NB4 (cell line): Measurements from ENCODE around the gene DIPK1C.

ENCODE experiments used
- DNase-seq: peaks from one replicate; pipeline ENCODE4 v3.0.0; 2010; ENCODE audit warnings: low read depth
- H3K4me3 ChIP-seq: one replicate; pipeline ENCODE4 v1.5.1; 2011; ENCODE audit warnings: mild to moderate bottlenecking, low read depth, low read length, moderate library complexity
- MYC ChIP-seq: IDR thresholded peaks from 2 replicates; pipeline ENCODE4 v1.6.1; 2011; ENCODE audit warnings: low read depth, low read length
- POLR2A ChIP-seq: IDR thresholded peaks from 2 replicates; pipeline ENCODE4 v1.6.1; 2011; ENCODE audit warnings: mild to moderate bottlenecking; ENCODE audit not compliant: insufficient read length; ENCODE audit errors: extremely low read depth
- TF ChIP-seq, protein P1 (sequence below): IDR thresholded peaks from 2 replicates; pipeline ENCODE4 v1.6.1; 2011; ENCODE audit warnings: low read depth, low read length
- TF ChIP-seq, protein P2 (sequence below): IDR thresholded peaks from one replicate; pipeline ENCODE4 v1.5.1; 2012; ENCODE audit warnings: low read depth, low read length

DIPK1C gene

DNA sequence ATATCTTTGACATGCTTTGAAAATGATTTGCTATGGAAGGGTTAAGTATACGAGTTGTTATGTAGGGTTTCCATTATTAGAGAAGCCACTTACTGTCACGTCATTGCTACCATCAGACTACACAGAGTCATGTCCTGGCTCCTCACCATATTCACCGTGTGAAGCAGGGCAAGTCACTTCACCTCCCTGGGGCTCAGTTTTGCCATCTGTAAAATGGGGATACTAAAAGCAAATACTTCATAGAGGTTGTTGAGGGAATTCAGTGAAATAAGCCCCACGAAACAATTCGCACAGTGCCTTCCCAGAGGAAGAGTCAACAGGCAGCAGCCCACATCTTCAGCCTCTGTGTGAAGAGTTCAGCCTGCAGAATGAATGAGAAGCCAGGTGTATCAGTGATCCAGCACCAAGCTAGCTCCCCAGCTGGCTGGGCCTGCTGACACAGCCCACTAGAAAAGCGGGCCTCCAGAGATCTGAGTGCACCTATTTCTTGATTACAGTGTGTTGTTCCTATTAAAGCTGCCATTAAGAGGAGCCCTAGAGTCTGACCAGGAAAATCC lies 3.4 kb downstream of the DIPK1C start:
- DNase-seq, result no peak
- no peak overlapping the region for H3K4me3 ChIP-seq
- TF ChIP-seq, protein P1, sequence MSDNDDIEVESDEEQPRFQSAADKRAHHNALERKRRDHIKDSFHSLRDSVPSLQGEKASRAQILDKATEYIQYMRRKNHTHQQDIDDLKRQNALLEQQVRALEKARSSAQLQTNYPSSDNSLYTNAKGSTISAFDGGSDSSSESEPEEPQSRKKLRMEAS, result no peak
- TF ChIP-seq, protein P2, sequence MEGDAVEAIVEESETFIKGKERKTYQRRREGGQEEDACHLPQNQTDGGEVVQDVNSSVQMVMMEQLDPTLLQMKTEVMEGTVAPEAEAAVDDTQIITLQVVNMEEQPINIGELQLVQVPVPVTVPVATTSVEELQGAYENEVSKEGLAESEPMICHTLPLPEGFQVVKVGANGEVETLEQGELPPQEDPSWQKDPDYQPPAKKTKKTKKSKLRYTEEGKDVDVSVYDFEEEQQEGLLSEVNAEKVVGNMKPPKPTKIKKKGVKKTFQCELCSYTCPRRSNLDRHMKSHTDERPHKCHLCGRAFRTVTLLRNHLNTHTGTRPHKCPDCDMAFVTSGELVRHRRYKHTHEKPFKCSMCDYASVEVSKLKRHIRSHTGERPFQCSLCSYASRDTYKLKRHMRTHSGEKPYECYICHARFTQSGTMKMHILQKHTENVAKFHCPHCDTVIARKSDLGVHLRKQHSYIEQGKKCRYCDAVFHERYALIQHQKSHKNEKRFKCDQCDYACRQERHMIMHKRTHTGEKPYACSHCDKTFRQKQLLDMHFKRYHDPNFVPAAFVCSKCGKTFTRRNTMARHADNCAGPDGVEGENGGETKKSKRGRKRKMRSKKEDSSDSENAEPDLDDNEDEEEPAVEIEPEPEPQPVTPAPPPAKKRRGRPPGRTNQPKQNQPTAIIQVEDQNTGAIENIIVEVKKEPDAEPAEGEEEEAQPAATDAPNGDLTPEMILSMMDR, result no peak
- TF ChIP-seq MYC, result no peak
- TF ChIP-seq POLR2A, result no peak

DNA sequence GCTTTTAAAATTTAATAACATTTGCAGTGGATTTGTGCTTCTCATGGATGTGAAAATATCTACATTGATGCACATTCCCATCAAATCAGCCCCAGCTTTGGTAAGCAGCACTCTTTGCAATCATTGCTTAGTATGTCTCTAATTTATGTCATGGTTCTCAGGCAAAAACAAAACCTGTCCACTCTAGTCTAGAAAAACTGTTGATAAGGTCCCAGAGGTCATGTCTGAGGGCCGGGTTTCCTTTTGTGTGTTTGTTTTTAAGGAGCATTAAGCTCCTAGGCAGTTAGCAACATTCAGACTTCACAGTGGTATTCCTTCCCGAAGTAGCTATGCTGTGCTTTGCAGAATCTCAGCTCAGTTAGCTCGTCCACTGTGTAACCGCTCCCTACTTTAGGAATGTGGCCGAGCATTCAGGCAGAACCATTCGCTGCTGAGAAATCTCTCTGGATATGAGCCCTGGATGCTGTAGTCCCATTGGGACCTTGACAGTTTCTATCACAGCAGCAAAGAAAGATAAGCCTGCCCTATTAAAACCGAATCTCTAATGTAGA lies 4.0 kb downstream of the DIPK1C start:
- TF ChIP-seq POLR2A, result no peak
- TF ChIP-seq, protein P2, result no peak
- no peak for DNase-seq
- no peak overlapping the region for H3K4me3 ChIP-seq

DNA sequence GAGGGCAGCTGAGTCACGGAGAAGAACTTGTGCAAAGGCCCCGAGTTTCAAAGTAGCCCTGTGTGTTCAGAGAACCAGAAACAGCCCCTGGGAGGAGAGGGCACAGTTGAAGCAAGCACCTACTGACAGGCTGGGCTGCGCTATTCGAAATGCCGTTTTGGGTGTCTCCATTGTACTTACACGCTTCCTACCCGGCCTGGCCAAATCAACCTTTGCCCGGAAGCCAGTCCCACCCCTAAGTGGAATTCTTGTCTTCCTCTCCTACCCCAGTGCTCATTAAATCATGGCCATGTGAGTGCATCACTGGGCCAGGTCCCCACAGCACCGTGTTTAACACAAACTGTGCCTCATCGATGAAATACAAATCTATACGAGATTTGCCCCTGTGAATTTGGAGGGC lies 6.0 kb downstream of the DIPK1C start:
- DNase-seq, result no peak
- H3K4me3 ChIP-seq, result no peak overlapping the region
- TF ChIP-seq, protein P2, result no peak
- TF ChIP-seq POLR2A, result no peak
- TF ChIP-seq, protein P1, result no peak
- TF ChIP-seq MYC, result no peak

DNA sequence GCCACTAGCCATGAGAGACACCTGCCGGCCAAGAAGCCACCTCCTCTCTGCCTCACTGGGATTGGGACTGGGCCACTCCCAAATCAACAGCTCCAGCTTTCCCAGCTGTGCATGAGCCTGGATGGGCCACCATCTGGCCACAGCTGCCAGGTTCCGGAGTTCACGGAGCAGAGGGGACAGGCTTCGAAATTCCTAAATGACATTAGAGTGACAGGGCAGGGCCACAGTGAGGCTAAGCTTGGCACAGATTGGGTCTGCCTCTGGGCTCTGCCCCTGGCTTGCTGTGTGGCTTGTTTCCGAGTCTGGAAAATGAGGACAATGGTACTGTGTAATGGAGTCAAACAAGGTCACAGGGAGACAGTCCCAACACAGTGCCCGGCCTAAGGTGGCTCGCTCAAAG lies 6.5 kb downstream of the DIPK1C start:
- H3K4me3 ChIP-seq, result no peak overlapping the region
- TF ChIP-seq MYC, result no peak
- TF ChIP-seq, protein P1, result no peak
- TF ChIP-seq, protein P2, result no peak
- TF ChIP-seq POLR2A, result no peak
- DNase-seq, result no peak

DNA sequence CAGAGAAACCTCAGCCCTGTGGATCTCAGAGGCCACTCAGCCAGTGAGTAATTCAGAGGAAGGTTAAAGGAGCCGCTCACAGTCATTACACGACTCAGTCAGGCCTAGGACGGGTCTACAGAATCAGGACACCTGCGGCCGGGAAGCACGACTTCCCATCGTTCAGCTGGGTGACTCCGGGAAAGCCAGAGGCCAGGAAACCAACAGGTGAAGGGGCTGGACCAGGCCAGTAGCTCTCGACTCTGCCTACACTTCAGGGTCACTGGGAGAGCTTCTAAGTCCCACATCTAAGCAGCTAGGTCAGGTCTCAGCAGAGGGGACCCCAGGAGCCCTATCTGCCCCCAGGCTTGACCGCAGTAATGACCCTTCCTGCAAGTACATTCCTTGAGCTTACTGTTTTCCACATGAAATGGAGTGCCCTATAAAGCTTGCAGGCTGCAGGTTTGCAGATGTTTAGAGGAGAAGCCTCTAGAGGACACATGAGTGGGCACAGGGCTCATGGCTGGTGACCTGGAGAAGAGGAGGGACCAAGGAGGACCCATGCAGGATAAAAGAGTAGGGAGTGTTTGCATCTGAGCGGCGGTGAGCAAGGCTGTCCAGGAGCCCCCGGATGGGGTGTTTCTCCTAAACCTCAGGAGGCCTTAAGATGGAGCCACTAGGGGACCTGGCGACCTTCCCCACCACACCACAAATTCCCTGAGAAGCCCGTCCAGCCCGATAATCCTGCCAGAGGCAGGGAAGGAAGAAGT lies 9.5 kb downstream of the DIPK1C start:
- no peak overlapping the region for H3K4me3 ChIP-seq
- no peak for DNase-seq
- TF ChIP-seq POLR2A (no peak), MYC (no peak)
- TF ChIP-seq, protein P1, result no peak
- TF ChIP-seq, protein P2, result no peak
